Calu3 (cell line): ENCODE measurements around the gene SLC24A3. TPM values are rescaled to one million over a fixed set of nuclear protein-coding genes. Genes with fewer than 3 reads are reported as not detected.

Experiments
- BruUV-seq: library from RNA; stranded (reverse); fragments of 400-500 nt; replicated peaks from 2 replicates; lab custom pipeline; 2021; lab: Mats Ljungman, UMichigan
- CTCF ChIA-PET: fragments of 300-600 bp; sonication (Branson Sonifier 250); formaldehyde crosslinking; loops from one replicate; lab custom pipeline; 2022; ENCODE audit warnings: antibody characterized with exemption; lab: Charles Lee
- DNase-seq: peaks from one replicate; pipeline ENCODE4 v3.0.0; 2022
- H3K27ac Mint-ChIP-seq: one replicate; pipeline ENCODE4 v1.8.0; 2022; ENCODE audit warnings: mixed read lengths; ENCODE audit not compliant: unreplicated experiment
- H3K27me3 Mint-ChIP-seq: one replicate; pipeline ENCODE4 v1.8.0; 2022; ENCODE audit warnings: mixed read lengths; ENCODE audit not compliant: unreplicated experiment
- H3K36me3 Mint-ChIP-seq: one replicate; pipeline ENCODE4 v1.8.0; 2022; ENCODE audit warnings: mild to moderate bottlenecking, moderate library complexity, mixed read lengths; ENCODE audit not compliant: insufficient read depth, unreplicated experiment
- H3K4me1 Mint-ChIP-seq: one replicate; pipeline ENCODE4 v1.8.0; 2022; ENCODE audit warnings: mild to moderate bottlenecking, low read depth, mixed read lengths; ENCODE audit not compliant: unreplicated experiment
- H3K4me3 Mint-ChIP-seq: one replicate; pipeline ENCODE4 v1.8.0; 2022; ENCODE audit warnings: mild to moderate bottlenecking, low read depth, moderate library complexity, mixed read lengths; ENCODE audit not compliant: unreplicated experiment
- H3K9me3 Mint-ChIP-seq: one replicate; pipeline ENCODE4 v1.8.0; 2022; ENCODE audit warnings: low read depth, mixed read lengths; ENCODE audit not compliant: unreplicated experiment
- CTCF ChIP-seq: fragments of 200-600 bp; IDR thresholded peaks from one replicate; pipeline ENCODE4 v1.8.0; 2022; ENCODE audit warnings: antibody characterized with exemption; ENCODE audit not compliant: unreplicated experiment
- intact Hi-C: fragments of 100-400 bp; cut with micrococcal nuclease; formaldehyde crosslinking; loops from one replicate; pipeline ENCODE4 v1.10.0; 2022; ENCODE audit not compliant: unreplicated experiment
- total RNA-seq: library from RNA; stranded (reverse); gene quantifications from 2 replicates; pipeline ENCODE4 v1.2.3, GENCODE V29; 2022

Gene SLC24A3
- total RNA-seq, 1 experiment from 2014 or later, result not detected

- CTCF ChIA-PET, result no interaction called here
- intact Hi-C loops, result no loop called here
- Mint-ChIP-seq H3K4me1 (peaks cover 6% of the 10 kb centered on the region), H3K27ac (no peak overlapping the region), H3K36me3 (no peaks in the 10 kb centered on the region), H3K9me3 (peaks cover 3% of the 10 kb centered on the region), H3K27me3 (no peaks in the 10 kb centered on the region), H3K4me3 (no peak overlapping the region)
- no TSS peak for BruUV-seq
- no peak for TF ChIP-seq CTCF
- no peak for DNase-seq
Observed at GRCh38 chr20:19615629-19616028, 403.2 kb downstream of the SLC24A3 start.

GRCh38 chr20:19616081-19616480 lies 403.6 kb downstream of the SLC24A3 start:
- no peak for TF ChIP-seq CTCF
- Mint-ChIP-seq H3K27ac (no peak overlapping the region), H3K27me3 (no peaks in the 10 kb centered on the region), H3K9me3 (peaks cover 3% of the 10 kb centered on the region), H3K4me1 (peaks cover 10% of the 10 kb centered on the region), H3K4me3 (no peak overlapping the region), H3K36me3 (no peaks in the 10 kb centered on the region)
- intact Hi-C loops, result no loop called here
- CTCF ChIA-PET, result no interaction called here
- no TSS peak for BruUV-seq
- no peak for DNase-seq

GRCh38 chr20:19616620-19617019 lies 404.2 kb downstream of the SLC24A3 start:
- no TSS peak for BruUV-seq
- Mint-ChIP-seq H3K4me3 (no peak overlapping the region), H3K27me3 (no peaks in the 10 kb centered on the region)

GRCh38 chr20:19617256-19617655 lies 404.8 kb downstream of the SLC24A3 start:
- no peak for TF ChIP-seq CTCF
- CTCF ChIA-PET, result no interaction called here

More at GRCh38 chr20:19616620-19617019, 404.2 kb downstream of the SLC24A3 start:
- intact Hi-C loops, result no loop called here
- DNase-seq, result no peak
- CTCF ChIA-PET, result no interaction called here
- Mint-ChIP-seq H3K9me3 (peaks cover 3% of the 10 kb centered on the region), H3K4me1 (peaks cover 14% of the 10 kb centered on the region), H3K27ac (no peak overlapping the region), H3K36me3 (no peaks in the 10 kb centered on the region)
- TF ChIP-seq CTCF, result no peak

More at GRCh38 chr20:19617256-19617655, 404.8 kb downstream of the SLC24A3 start:
- Mint-ChIP-seq H3K4me3 (no peak overlapping the region), H3K27me3 (no peaks in the 10 kb centered on the region), H3K4me1 (peaks cover 14% of the 10 kb centered on the region), H3K36me3 (no peaks in the 10 kb centered on the region), H3K27ac (no peak overlapping the region), H3K9me3 (no peaks in the 10 kb centered on the region)
- DNase-seq, result no peak
- intact Hi-C loops, result no loop called here
- BruUV-seq, result no TSS peak
